Progenitor cell of endocrine pancreas (in vitro differentiated cells): ENCODE measurements around the gene TNFRSF11A. TPM values are rescaled to one million over a fixed set of nuclear protein-coding genes. Genes with fewer than 3 reads are reported as not detected.

Source experiments
- DNase-seq: peaks from one replicate; pipeline ENCODE4 v3.0.0; 2021; ENCODE audit warnings: low spot score; ENCODE audit not compliant: unreplicated experiment
- H3K27ac Mint-ChIP-seq: 2 replicates; pipeline ENCODE4 v1.8.0; 2021; ENCODE audit warnings: mild to moderate bottlenecking, moderate library complexity, mixed read lengths
- H3K27me3 Mint-ChIP-seq: 2 replicates; pipeline ENCODE4 v1.8.0; 2021; ENCODE audit warnings: mixed read lengths
- H3K36me3 Mint-ChIP-seq: 2 replicates; pipeline ENCODE4 v1.8.0; 2022; ENCODE audit warnings: mixed read lengths; ENCODE audit not compliant: insufficient read depth
- H3K4me1 Mint-ChIP-seq: 2 replicates; pipeline ENCODE4 v1.8.0; 2021; ENCODE audit warnings: low read depth, mixed read lengths
- H3K4me3 Mint-ChIP-seq: 2 replicates; pipeline ENCODE4 v1.8.0; 2021; ENCODE audit warnings: low read depth, mild to moderate bottlenecking, moderate library complexity, mixed read lengths
- H3K9me3 Mint-ChIP-seq: 2 replicates; pipeline ENCODE4 v1.8.0; 2021; ENCODE audit warnings: low read depth, mixed read lengths
- CTCF ChIP-seq: fragments of 200-600 bp; sonication (generic); IDR thresholded peaks from one replicate; pipeline ENCODE4 v1.5.0; 2021; ENCODE audit warnings: antibody characterized with exemption, mild to moderate bottlenecking; ENCODE audit not compliant: unreplicated experiment
- total RNA-seq: library from RNA; stranded (reverse); gene quantifications from 2 replicates; pipeline ENCODE4 v1.2.1, GENCODE V29; 2021

The TNFRSF11A gene
- total RNA-seq, 1 donor from 2014 or later, result 0.43 TPM

GRCh38 chr18:62339106-62339988, 14.2 kb downstream of the TNFRSF11A start:
- TF ChIP-seq CTCF, result no peak
- no peak for DNase-seq
- Mint-ChIP-seq H3K36me3 (no peaks in the 10 kb centered on the region), H3K27me3 (peaks cover 17% of the 10 kb centered on the region), H3K4me3 (no peak overlapping the region), H3K4me1 (peaks cover 12% of the 10 kb centered on the region), H3K27ac (no peak overlapping the region), H3K9me3 (no peaks in the 10 kb centered on the region)

- no peak overlapping the region for H3K27ac Mint-ChIP-seq
- DNase-seq, result no peak
- no peaks in the 10 kb centered on the region for H3K9me3 Mint-ChIP-seq
- H3K36me3 Mint-ChIP-seq, result no peaks in the 10 kb centered on the region
- H3K4me3 Mint-ChIP-seq, result no peak overlapping the region
- H3K27me3 Mint-ChIP-seq, result peaks cover 23% of the 10 kb centered on the region
- TF ChIP-seq CTCF, result no peak
- peaks cover 12% of the 10 kb centered on the region for H3K4me1 Mint-ChIP-seq
Observed at GRCh38 chr18:62340996-62341395, 15.9 kb downstream of the TNFRSF11A start.

- Mint-ChIP-seq H3K27me3 (peaks cover 26% of the 10 kb centered on the region), H3K9me3 (no peaks in the 10 kb centered on the region)
Observed at GRCh38 chr18:62341473-62341872, 16.4 kb downstream of the TNFRSF11A start.

GRCh38 chr18:62342884-62343283, 17.8 kb downstream of the TNFRSF11A start:
- DNase-seq, result no peak
- no peak for TF ChIP-seq CTCF
- peaks cover 6% of the 10 kb centered on the region for H3K4me1 Mint-ChIP-seq
- no peaks in the 10 kb centered on the region for H3K9me3 Mint-ChIP-seq
- H3K27ac Mint-ChIP-seq, result no peak overlapping the region
- H3K36me3 Mint-ChIP-seq, result no peaks in the 10 kb centered on the region
- peaks cover 31% of the 10 kb centered on the region for H3K27me3 Mint-ChIP-seq
- H3K4me3 Mint-ChIP-seq, result no peak overlapping the region

More at GRCh38 chr18:62341473-62341872, 16.4 kb downstream of the TNFRSF11A start:
- H3K4me1 Mint-ChIP-seq, result peaks cover 10% of the 10 kb centered on the region
- no peak overlapping the region for H3K4me3 Mint-ChIP-seq
- no peak for TF ChIP-seq CTCF
- DNase-seq, result no peak
- H3K36me3 Mint-ChIP-seq, result no peaks in the 10 kb centered on the region
- H3K27ac Mint-ChIP-seq, result no peak overlapping the region

GRCh38 chr18:62343316-62343715, 18.2 kb downstream of the TNFRSF11A start:
- no peaks in the 10 kb centered on the region for H3K9me3 Mint-ChIP-seq
- no peak for TF ChIP-seq CTCF
- H3K36me3 Mint-ChIP-seq, result no peaks in the 10 kb centered on the region
- H3K4me3 Mint-ChIP-seq, result no peak overlapping the region
- peaks cover 30% of the 10 kb centered on the region for H3K27me3 Mint-ChIP-seq
- peaks cover 6% of the 10 kb centered on the region for H3K4me1 Mint-ChIP-seq
- no peak overlapping the region for H3K27ac Mint-ChIP-seq
- DNase-seq, result no peak
